SK-N-SH (cell line): ENCODE measurements around the gene IP6K2. TPM values are rescaled to one million over a fixed set of nuclear protein-coding genes. Genes with fewer than 3 reads are reported as not detected.

Experiments used
- CTCF ChIA-PET: fragments of 300-600, 350-600 bp; formaldehyde crosslinking; extraction: SDS; loops from one replicate; lab custom pipeline; 2021; lab: Yijun Ruan, JAX
- POLR2A ChIA-PET: fragments of 350-600 bp; sonication (Branson Sonifier 250); formaldehyde crosslinking; extraction: SDS; loops from one replicate; lab custom pipeline; 2020; ENCODE audit warnings: antibody characterized with exemption, inconsistent platforms; lab: Yijun Ruan, JAX
- DNase-seq: peaks from one replicate; pipeline ENCODE4 v3.0.0; 2012
- H2AFZ ChIP-seq: fragments of 200-600 bp; sonication (generic); 2 replicates; pipeline ENCODE4 v1.8.1; 2016; ENCODE audit warnings: antibody characterized with exemption, mild to moderate bottlenecking, low read depth
- H3F3A ChIP-seq: fragments of 200-600 bp; sonication (generic); replicated peaks from 2 replicates; pipeline ENCODE3; 2016; ENCODE audit warnings: antibody characterized with exemption, mild to moderate bottlenecking; ENCODE audit not compliant: insufficient read depth
- H3K27ac ChIP-seq, 2 experiments: fragments of 200-500 bp in 1 of 2; fragments of 200-600 bp in 1 of 2; sonication (Bioruptor generic) in 1 of 2; sonication (generic), shearing (Covaris generic) in 1 of 2; 2 replicates each; pipeline versions ENCODE4 v1.5.1 to v1.6.1; 2014 to 2016; ENCODE audit warnings: low read depth in 2 of 2, inconsistent platforms in 1 of 2, low read length in 1 of 2, mild to moderate bottlenecking in 1 of 2, mixed read lengths in 1 of 2
- H3K27me3 ChIP-seq: fragments of 200-600 bp; sonication (generic), shearing (Covaris generic); 2 replicates; pipeline ENCODE4 v1.6.1; 2016; ENCODE audit warnings: mixed run types; ENCODE audit not compliant: insufficient read depth
- H3K36me3 ChIP-seq, 2 experiments: fragments of 200-500 bp in 1 of 2; fragments of 200-600 bp in 1 of 2; sonication (Bioruptor generic) in 1 of 2; sonication (generic) in 1 of 2; replicated peaks in 1 of 2; 2 replicates each; pipeline versions ENCODE3 to v1.5.1; 2014 to 2016; ENCODE audit warnings: low read length in 1 of 2, mild to moderate bottlenecking in 1 of 2; ENCODE audit not compliant: insufficient read depth in 2 of 2, control insufficient read depth in 1 of 2
- H3K4me1 ChIP-seq, 2 experiments: fragments of 200-500 bp in 1 of 2; fragments of 200-600 bp in 1 of 2; sonication (Bioruptor generic) in 1 of 2; sonication (generic), shearing (Covaris generic) in 1 of 2; 2 replicates each; pipeline versions ENCODE4 v1.5.1 to v1.6.1; 2014 to 2016; ENCODE audit warnings: low read depth in 1 of 2, low read length in 1 of 2, mixed run types in 1 of 2; ENCODE audit not compliant: insufficient read depth in 2 of 2, control insufficient read depth in 1 of 2
- H3K4me2 ChIP-seq: fragments of 200-600 bp; sonication (generic), shearing (Covaris generic); 2 replicates; pipeline ENCODE4 v1.6.1; 2017; ENCODE audit warnings: mixed run types
- H3K4me3 ChIP-seq, 2 experiments: fragments of 200-500 bp in 1 of 2; fragments of 200-600 bp in 1 of 2; sonication (Bioruptor generic) in 1 of 2; sonication (generic), shearing (Covaris generic) in 1 of 2; 2 replicates each; pipeline versions ENCODE4 v1.5.1 to v1.8.1; 2014 to 2016; ENCODE audit warnings: low read depth in 2 of 2, inconsistent platforms in 1 of 2, low read length in 1 of 2, mild to moderate bottlenecking in 1 of 2, mixed read lengths in 1 of 2, moderate library complexity in 1 of 2
- H3K79me2 ChIP-seq: fragments of 200-600 bp; sonication (generic); 2 replicates; pipeline ENCODE4 v1.8.1; 2017; ENCODE audit warnings: mild to moderate bottlenecking; ENCODE audit not compliant: insufficient read depth
- H3K9ac ChIP-seq: fragments of 200-600 bp; sonication (generic); 2 replicates; pipeline ENCODE4 v1.6.1; 2017; ENCODE audit warnings: mixed run types
- H3K9me2 ChIP-seq: fragments of 200-600 bp; sonication (generic); 2 replicates; pipeline ENCODE4 v1.6.1; 2017; ENCODE audit warnings: mixed run types
- H3K9me3 ChIP-seq: fragments of 200-600 bp; sonication (generic); 2 replicates; pipeline ENCODE4 v1.6.1; 2017; ENCODE audit warnings: mixed run types, mild to moderate bottlenecking, moderate library complexity
- H4K20me1 ChIP-seq: fragments of 200-600 bp; sonication (generic); 2 replicates; pipeline ENCODE4 v1.6.1; 2017; ENCODE audit warnings: mild to moderate bottlenecking, mixed run types; ENCODE audit not compliant: insufficient read depth
- CTCF ChIP-seq: fragments of 200-600 bp; sonication (generic); IDR thresholded peaks from 2 replicates; pipeline ENCODE4 v1.6.1; 2017; ENCODE audit warnings: antibody characterized with exemption, mild to moderate bottlenecking, moderate library complexity
- ELF1 ChIP-seq: IDR thresholded peaks from 2 replicates; pipeline ENCODE4 v1.4.0; 2012
- EZH2phosphoT487 ChIP-seq: fragments of 200-600 bp; sonication (generic); IDR thresholded peaks from 2 replicates; pipeline ENCODE4 v1.6.1; 2017; ENCODE audit warnings: low read depth, mixed run types, mild to moderate bottlenecking, antibody characterized with exemption, moderate library complexity, borderline replicate concordance
- FOXJ3 ChIP-seq: sonication (generic); formaldehyde crosslinking; IDR thresholded peaks from 2 replicates; pipeline ENCODE4 v1.5.1; 2020; ENCODE audit warnings: mild to moderate bottlenecking, missing genetic modification reagents
- MAX ChIP-seq: IDR thresholded peaks from 2 replicates; pipeline ENCODE4 v1.4.0; 2012; ENCODE audit warnings: low read depth
- NFIC ChIP-seq: IDR thresholded peaks from 2 replicates; pipeline ENCODE4 v1.4.0; 2012; ENCODE audit warnings: borderline replicate concordance
- NRF1 ChIP-seq: IDR thresholded peaks from 2 replicates; pipeline ENCODE4 v1.6.1; 2012; ENCODE audit warnings: low read depth, mild to moderate bottlenecking, low read length
- POLR2AphosphoS5 ChIP-seq: IDR thresholded peaks from 2 replicates; pipeline ENCODE4 v1.6.1; 2012; ENCODE audit warnings: low read depth, low read length
- RCOR1 ChIP-seq: fragments of 150-350 bp; IDR thresholded peaks from 2 replicates; pipeline ENCODE4 v1.6.1; 2017; ENCODE audit warnings: antibody characterized with exemption, low read length
- RFX5 ChIP-seq: IDR thresholded peaks from 2 replicates; pipeline ENCODE4 v1.6.1; 2012; ENCODE audit warnings: mild to moderate bottlenecking, improper control_type of control experiment, low read length
- RXRA ChIP-seq: IDR thresholded peaks from 2 replicates; pipeline ENCODE4 v1.4.0; 2012; ENCODE audit warnings: low read depth, mild to moderate bottlenecking, borderline replicate concordance
- SIN3A ChIP-seq: IDR thresholded peaks from 2 replicates; pipeline ENCODE4 v1.6.1; 2012; ENCODE audit warnings: low read depth, mild to moderate bottlenecking, low read length, moderate library complexity, borderline replicate concordance
- TAF1 ChIP-seq: IDR thresholded peaks from 2 replicates; pipeline ENCODE4 v1.6.1; 2012; ENCODE audit warnings: low read depth, mild to moderate bottlenecking, low read length, moderate library complexity, borderline replicate concordance
- TCF12 ChIP-seq: IDR thresholded peaks from 2 replicates; pipeline ENCODE4 v1.4.0; 2012
- ZBTB33 ChIP-seq: IDR thresholded peaks from 2 replicates; pipeline ENCODE4 v1.4.0; 2012; ENCODE audit warnings: low read depth, borderline replicate concordance
- WGBS: methylation state at CpG from one replicate; pipeline ENCODE4 v1.1.6; 2017; ENCODE audit warnings: low lambda C conversion rate; 5-methylcytosine and 5-hydroxymethylcytosine counted together
- polyA plus RNA-seq, 3 experiments: library from polyadenylated mRNA; depleted of rRNA; stranded (reverse); fragments of >200 nt; gene quantifications; 2 replicates each; pipeline ENCODE4 v1.2.3, GENCODE V29; 2012
- small RNA-seq, 7 experiments: library from RNA; depleted of rRNA; stranded (forward); fragments of <200 nt; gene quantifications; one replicate each; pipeline ENCODE3, GENCODE V24; 2012

IP6K2 gene
- polyA plus RNA-seq, 1 of the 3 experiments (the other 2 are of a cell fraction), result 178 TPM

- H3F3A ChIP-seq, result no peaks in the 10 kb centered on the region
- H3K9me3 ChIP-seq, result no peaks in the 10 kb centered on the region
- POLR2A ChIA-PET, result no interaction called here
- H3K27me3 ChIP-seq, result no peaks in the 10 kb centered on the region
- no peak overlapping the region for H3K4me2 ChIP-seq
- CTCF ChIA-PET, result interaction anchor here (1.1 kb wide), 1 partner anchor 23 kb away, joined by 3 read pairs; no protein-coding TSS in a partner anchor
- 95% methylated on average over 27 of the region's 38 CpGs for WGBS
- TF ChIP-seq ZBTB33 (no peak), TCF12 (no peak), NFIC (no peak), NRF1 (no peak), TAF1 (no peak), SIN3A (no peak), ELF1 (no peak), POLR2AphosphoS5 (no peak), RCOR1 (no peak), FOXJ3 (CRISPR knock-in tag) (no peak), MAX (no peak), EZH2phosphoT487 (no peak), CTCF (no peak), RFX5 (no peak), RXRA (no peak)
- no peaks in the 10 kb centered on the region for H3K9me2 ChIP-seq
- 0 out of 2 replicates have a peak, but pooled peaks cover 12% of the 10 kb centered on the region for H3K79me2 ChIP-seq
- H3K4me3 ChIP-seq, result no peak overlapping the region
- H4K20me1 ChIP-seq, result no peaks in the 10 kb centered on the region
- H2AFZ ChIP-seq, result no peak overlapping the region
- no peak overlapping the region for H3K27ac ChIP-seq
- peaks cover 9 to 12% of the 10 kb centered on the region in 2 experiments for H3K4me1 ChIP-seq
- no peak for DNase-seq
- peaks cover 2 to 60% of the 10 kb centered on the region in 2 experiments for H3K36me3 ChIP-seq
- H3K9ac ChIP-seq, result no peak overlapping the region
Measured at GRCh38 chr3:48639944-48640606, 76.9 kb downstream of the IP6K2 start.

Small RNA genes lying within 50 kb of the gene (small RNA-seq; reads per million reads assigned to genes)
- 0 reads per million in 7 experiments for gene AC141002.1

Other genes starting within 250 kb of the IP6K2 start
- gene SHISA5, start 213.0 kb downstream of the IP6K2 start, polyA plus RNA-seq (2012; rRNA removed), result 141 and 194 TPM in 2 replicates
- 5.7 and 6.7 TPM in 2 replicates for gene PFKFB4, start 160.4 kb downstream of the IP6K2 start, polyA plus RNA-seq (2012; rRNA removed)
- 0.50 and 0.69 TPM in 2 replicates for gene UCN2, start 153.4 kb downstream of the IP6K2 start, polyA plus RNA-seq (2012; rRNA removed)
- 7.1 and 10.8 TPM in 2 replicates for gene COL7A1, start 121.9 kb downstream of the IP6K2 start, polyA plus RNA-seq (2012; rRNA removed)
- 284 and 317 TPM in 2 replicates for gene UQCRC1, start 107.6 kb downstream of the IP6K2 start, polyA plus RNA-seq (2012; rRNA removed)
- not detected in 2 replicates for gene TMEM89, start 95.5 kb downstream of the IP6K2 start, polyA plus RNA-seq (2012; rRNA removed)
- gene SLC26A6, start 81.8 kb downstream of the IP6K2 start, polyA plus RNA-seq (2012; rRNA removed), result 31.9 and 39.6 TPM in 2 replicates
- gene CELSR3, start 54.3 kb downstream of the IP6K2 start, polyA plus RNA-seq (2012; rRNA removed), result 10.0 and 11.7 TPM in 2 replicates
- 20.4 and 24.9 TPM in 2 replicates for gene NCKIPSD, start 31.3 kb downstream of the IP6K2 start, polyA plus RNA-seq (2012; rRNA removed)
- 5.2 and 5.7 TPM in 2 replicates for gene PRKAR2A, start 130.7 kb upstream of the IP6K2 start, polyA plus RNA-seq (2012; rRNA removed)
- gene SLC25A20, start 181.7 kb upstream of the IP6K2 start, polyA plus RNA-seq (2012; rRNA removed), result 30.3 and 41.9 TPM in 2 replicates
- gene ARIH2, start 201.6 kb upstream of the IP6K2 start, polyA plus RNA-seq (2012; rRNA removed), result 69.7 and 94.4 TPM in 2 replicates